Subcutaneous abdominal adipose tissue (tissue), 5 donors: ENCODE results near the gene CENATAC.

Source experiments
- H3K27ac ChIP-seq: one replicate; pipeline ENCODE4 v1.7.0; 2013; ENCODE audit warnings: low read depth, mild to moderate bottlenecking, inconsistent platforms, low read length, moderate library complexity
- H3K27me3 ChIP-seq, 5 donors: one replicate each; pipeline ENCODE4 v1.7.0; 2013; ENCODE audit warnings: low read length in 5 of 5, inconsistent platforms in 1 of 5; ENCODE audit not compliant: control insufficient read depth in 5 of 5, insufficient read depth in 4 of 5
- H3K36me3 ChIP-seq, 5 donors: one replicate each; pipeline ENCODE4 v1.7.0; 2013; ENCODE audit warnings: low read length in 5 of 5; ENCODE audit not compliant: control insufficient read depth in 5 of 5, insufficient read depth in 5 of 5
- H3K4me1 ChIP-seq, 5 donors: one replicate each; pipeline ENCODE4 v1.7.0; 2013; ENCODE audit warnings: low read length in 5 of 5, mild to moderate bottlenecking in 3 of 5, moderate library complexity in 1 of 5; ENCODE audit not compliant: control insufficient read depth in 5 of 5, insufficient read depth in 5 of 5
- H3K4me3 ChIP-seq, 5 donors: one replicate each; pipeline ENCODE4 v1.7.0; 2013; ENCODE audit warnings: low read length in 5 of 5, low read depth in 1 of 5
- H3K9ac ChIP-seq, 5 donors: one replicate each; pipeline ENCODE4 v1.7.0; 2013; ENCODE audit warnings: low read length in 5 of 5, mild to moderate bottlenecking in 4 of 5, moderate library complexity in 3 of 5
- H3K9me3 ChIP-seq, 5 donors: one replicate each; pipeline ENCODE4 v1.7.0; 2013; ENCODE audit warnings: low read length in 5 of 5; ENCODE audit not compliant: control insufficient read depth in 5 of 5
- donor health status: healthy.
- donor health status: healthy.
- donor health status: healthy.
- donor health status: healthy.
- donor health status: healthy.

The CENATAC gene

GRCh38 chr11:119062779-119063178 lies 64.8 kb downstream of the CENATAC start:
- no peak overlapping the region for H3K4me3 ChIP-seq
- H3K36me3 ChIP-seq = no peaks in the 10 kb centered on the region
- no peak overlapping the region for H3K9ac ChIP-seq
- peaks cover 0 to 24% (median 17%) of the 10 kb centered on the region in 5 donors for H3K4me1 ChIP-seq
- no peak overlapping the region for H3K27ac ChIP-seq
- H3K27me3 ChIP-seq = no peaks in the 10 kb centered on the region
- no peaks in the 10 kb centered on the region for H3K9me3 ChIP-seq

- Histone ChIP-seq H3K9me3 (no peaks in the 10 kb centered on the region), H3K36me3 (peaks cover 0 to 5% (median 4%) of the 10 kb centered on the region in 5 donors), H3K27me3 (no peaks in the 10 kb centered on the region), H3K9ac (no peak overlapping the region), H3K4me3 (no peak overlapping the region), H3K4me1 (peaks cover 2 to 38% (median 25%) of the 10 kb centered on the region in 5 donors), H3K27ac (no peak overlapping the region)
These were observed 67.4 kb downstream of the CENATAC start for GRCh38 chr11:119065369-119065768.
